A549 treated with dexamethasone at 1 μM for 4 hours (cell line): ENCODE results near the gene TBC1D10B. TPM values are rescaled to one million over a fixed set of nuclear protein-coding genes. Genes with fewer than 3 reads are reported as not detected.

Source experiments
- total RNA-seq: library from RNA; stranded (reverse); fragments of 200-300 nt; extraction: Qiagen RNA extraction; gene quantifications from 5 replicates; pipeline ENCODE4 v1.2.3, GENCODE V29; 2022

The TBC1D10B gene
- 19.6 to 32.4 TPM (median 31.4 TPM) in 5 replicates for total RNA-seq

GRCh38 chr16:30370456-30371247, at the start of gene TBC1D10B:
Gene TBC1D10B, minus strand, starts transcription at chr16:30370494. Its CDS starts 311 bp downstream, at chr16:30370183.

GRCh38 chr16:30407102-30407803, 37.0 kb upstream of the TBC1D10B start, which contains the start of gene ZNF771:
Gene ZNF771, plus strand, starts transcription at chr16:30407606. Its CDS starts 448 bp downstream, at chr16:30408054.

GRCh38 chr16:30395155-30395991, 25.1 kb upstream of the TBC1D10B start, which contains the start of gene ZNF48:
Gene ZNF48, plus strand, starts transcription at chr16:30395420. Its CDS starts 375 bp downstream, at chr16:30395795.

GRCh38 chr16:30382111-30382881, 12.0 kb upstream of the TBC1D10B start, which contains the start of gene SEPTIN1:
Gene SEPTIN1, minus strand, starts transcription at chr16:30382561. Its CDS starts 19 bp downstream, at chr16:30382542.

GRCh38 chr16:30374538-30374937, 4.2 kb upstream of the TBC1D10B start, which contains the start of gene MYL11:
Gene MYL11, plus strand, starts transcription at chr16:30374802. Its CDS starts 56 bp downstream, at chr16:30374858.

GRCh38 chr16:30355144-30355953, 14.9 kb downstream of the TBC1D10B start, which contains the start of gene CD2BP2:
Gene CD2BP2, minus strand, starts transcription at chr16:30355308. Its CDS starts 627 bp downstream, at chr16:30354681.

Other genes with a start within 250 kb of the TBC1D10B start
- 34.5 to 37.6 TPM (median 36.5 TPM) in 5 replicates for gene MAPK3, start 247.3 kb downstream of the TBC1D10B start, total RNA-seq
- gene CORO1A, start 186.9 kb downstream of the TBC1D10B start, total RNA-seq, result 2.0 to 3.3 TPM (median 3.0 TPM) in 5 replicates
- 145 to 190 TPM (median 152 TPM) in 5 replicates for gene BOLA2B, start 176.8 kb downstream of the TBC1D10B start, total RNA-seq
- gene SLX1A, start 176.6 kb downstream of the TBC1D10B start, total RNA-seq, result 3.4 to 20.4 TPM (median 6.7 TPM) in 5 replicates
- 3.1 to 8.8 TPM (median 5.6 TPM) in 5 replicates for gene SULT1A3, start 171.2 kb downstream of the TBC1D10B start, total RNA-seq
- 1.7 to 3.4 TPM (median 2.9 TPM) in 5 replicates for gene NPIPB13, start 122.0 kb downstream of the TBC1D10B start, total RNA-seq
- gene CD2BP2, start 15.2 kb downstream of the TBC1D10B start, total RNA-seq, result 63.4 to 68.7 TPM (median 64.9 TPM) in 5 replicates
- 0.41 to 0.97 TPM (median 0.53 TPM) in 3 of 5 replicates, not detected in the others for gene MYL11, start 4.3 kb upstream of the TBC1D10B start, total RNA-seq
- gene SEPTIN1, start 12.1 kb upstream of the TBC1D10B start, total RNA-seq, result 0.87 to 2.8 TPM (median 2.3 TPM) in 5 replicates
- 11.5 to 13.9 TPM (median 13.3 TPM) in 5 replicates for gene ZNF48, start 24.9 kb upstream of the TBC1D10B start, total RNA-seq
- 3.2 to 4.3 TPM (median 4.2 TPM) in 5 replicates for gene ZNF771, start 37.1 kb upstream of the TBC1D10B start, total RNA-seq
- gene DCTPP1, start 59.5 kb upstream of the TBC1D10B start, total RNA-seq, result 98.5 to 114 TPM (median 109 TPM) in 5 replicates
- gene SEPHS2, start 75.4 kb upstream of the TBC1D10B start, total RNA-seq, result 43.0 to 47.1 TPM (median 44.3 TPM) in 5 replicates
- gene ITGAL, start 102.2 kb upstream of the TBC1D10B start, total RNA-seq, result 0.02 to 0.16 TPM (median 0.11 TPM) in 3 of 5 replicates, not detected in the others
- gene ZNF768, start 156.1 kb upstream of the TBC1D10B start, total RNA-seq, result 37.5 to 48.9 TPM (median 48.5 TPM) in 5 replicates
- gene ZNF747, start 164.4 kb upstream of the TBC1D10B start, total RNA-seq, result 3.2 to 5.4 TPM (median 4.4 TPM) in 5 replicates
- gene ZNF764, start 187.9 kb upstream of the TBC1D10B start, total RNA-seq, result 3.9 to 6.2 TPM (median 5.8 TPM) in 5 replicates
- 7.1 to 8.3 TPM (median 7.6 TPM) in 5 replicates for gene ZNF688, start 201.2 kb upstream of the TBC1D10B start, total RNA-seq
- not detected in 5 replicates for gene ZNF785, start 215.2 kb upstream of the TBC1D10B start, total RNA-seq
- gene ZNF689, start 239.9 kb upstream of the TBC1D10B start, total RNA-seq, result 8.6 to 10.5 TPM (median 9.9 TPM) in 5 replicates